GM12892 (cell line): Measurements from ENCODE around the gene NFATC2.

ENCODE experiments used
- POLR2A ChIP-seq: IDR thresholded peaks from 2 replicates; pipeline ENCODE4 v1.6.1; 2011; ENCODE audit warnings: low read depth, low read length, control low read depth
- POLR2AphosphoS5 ChIP-seq: IDR thresholded peaks from 2 replicates; pipeline ENCODE4 v1.6.1; 2011; ENCODE audit warnings: low read depth, low read length, control low read depth
- TAF1 ChIP-seq: IDR thresholded peaks from 2 replicates; pipeline ENCODE4 v1.6.1; 2011; ENCODE audit warnings: low read depth, mild to moderate bottlenecking, control low read depth, low read length, borderline replicate concordance

- TF ChIP-seq POLR2A (no peak), POLR2AphosphoS5 (no peak), TAF1 (no peak)
These were observed 121.7 kb downstream of the NFATC2 start for GRCh38 chr20:51420805-51421204.
